GM21529 (cell line): ENCODE measurements around the gene IRAK3.
A peak's percentile ranks its signal among the peaks of the same experiment; 100 is the strongest.
"Not testable (repeated sequence)": the region's sequence is repeated elsewhere in the genome, so short reads cannot be mapped to it uniquely, and the experiment has no call there.

Source experiments
- ATAC-seq: cut with Tn5 transposase; IDR thresholded peaks from one replicate; pipeline ENCODE4 v1.9.1; 2021; ENCODE audit not compliant: unreplicated experiment

IRAK3 gene

GRCh38 chr12:66169221-66170170, 19.5 kb upstream of the IRAK3 start, which contains the start of gene TMBIM4:
Gene TMBIM4, minus strand, starts transcription at chr12:66169996. Its CDS starts 45 bp downstream, at chr12:66169951.
- ATAC-seq = peak; percentile 85

GRCh38 chr12:66170606-66171005, 18.4 kb upstream of the IRAK3 start:
- ATAC-seq = no peak

DNA sequence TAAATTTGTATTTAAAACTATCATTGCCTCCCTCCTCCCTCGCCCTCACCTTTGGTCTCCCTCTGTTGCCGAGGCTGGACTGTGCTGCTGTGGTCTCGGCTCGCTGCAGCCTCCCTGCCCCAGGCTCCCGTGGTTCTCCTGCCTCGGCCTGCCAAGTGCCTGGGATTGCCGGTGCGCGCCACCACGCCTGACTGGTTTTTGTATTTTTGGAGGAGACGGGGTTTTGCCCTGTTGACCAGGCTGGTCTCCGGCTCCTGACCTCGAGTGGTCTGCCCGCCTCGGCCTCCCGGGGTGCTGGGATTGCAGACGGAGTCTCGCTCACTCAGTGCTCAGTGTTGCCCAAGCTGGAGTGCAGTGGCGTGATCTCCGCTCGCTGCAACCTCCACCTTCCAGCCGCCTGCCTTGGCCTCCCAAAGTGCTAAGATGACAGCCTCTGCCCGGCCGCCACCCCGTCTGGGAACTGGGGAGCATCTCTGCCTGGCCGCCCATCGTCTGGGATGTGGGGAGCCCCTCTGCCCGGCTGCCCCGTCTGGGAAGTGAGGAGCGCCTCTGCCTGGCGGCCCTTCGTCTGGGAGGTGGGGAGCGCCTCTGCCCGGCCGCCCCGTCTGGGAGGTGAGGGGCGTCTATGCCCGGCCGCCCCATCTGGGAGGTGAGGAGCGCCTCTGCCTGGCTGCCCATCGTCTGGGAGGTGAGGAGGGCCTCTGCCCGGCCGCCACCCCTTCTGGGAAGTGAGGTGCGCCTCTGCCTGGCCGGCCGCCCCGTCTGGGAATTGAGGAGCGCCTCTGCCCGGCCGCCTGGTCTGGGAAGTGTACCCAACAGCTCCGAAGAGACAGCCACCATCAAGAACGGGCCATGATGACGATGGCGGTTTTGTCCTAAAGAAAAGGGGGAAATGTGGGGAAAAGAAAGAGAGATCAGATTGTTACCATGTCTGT, 14.4 kb upstream of the IRAK3 start:
- not testable (repeated sequence) for ATAC-seq

GRCh38 chr12:66176105-66176900, 12.7 kb upstream of the IRAK3 start:
- no peak for ATAC-seq

DNA sequence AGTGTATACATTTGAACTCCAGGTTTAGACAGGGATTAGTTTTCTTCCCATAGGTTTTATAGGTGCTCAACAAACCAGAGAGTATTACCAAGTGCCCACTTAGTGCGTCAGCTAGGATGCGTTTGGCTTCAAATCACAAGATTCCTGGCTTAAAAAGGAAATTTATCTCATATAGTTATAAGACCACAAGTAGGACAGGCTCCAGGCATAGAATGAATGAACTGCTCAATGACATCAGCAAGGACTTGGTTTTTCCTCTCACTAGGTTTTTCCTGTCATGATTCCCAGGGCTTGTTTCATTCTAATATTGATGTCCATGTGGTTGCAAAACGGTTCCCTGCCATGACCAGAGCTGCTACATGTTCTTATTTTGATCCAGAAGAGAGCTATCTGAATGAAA, 6.1 kb upstream of the IRAK3 start:
- no peak for ATAC-seq

- ATAC-seq = not testable (repeated sequence)
These were observed 4.2 kb upstream of the IRAK3 start for GRCh38 chr12:66184822-66185221.

DNA sequence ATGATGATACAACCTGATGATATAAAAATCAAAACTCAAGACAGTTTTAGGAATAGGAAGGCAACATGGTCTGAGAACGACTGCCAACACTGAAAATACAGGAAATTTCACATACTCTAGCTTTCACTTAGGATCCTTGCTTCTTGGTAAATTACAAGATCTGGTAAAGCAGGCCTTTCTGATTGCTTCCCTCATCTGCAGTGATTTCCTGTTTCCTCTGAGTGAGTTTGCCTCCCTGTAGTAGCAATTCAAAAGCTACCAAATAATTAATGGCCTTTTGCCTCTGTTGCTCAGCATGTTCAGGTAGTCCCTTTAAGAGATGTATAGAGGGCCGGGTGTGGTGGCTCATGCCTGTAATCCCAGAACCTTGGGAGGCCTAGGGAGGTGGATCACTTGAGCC, 2.0 kb upstream of the IRAK3 start:
- ATAC-seq = no peak

DNA sequence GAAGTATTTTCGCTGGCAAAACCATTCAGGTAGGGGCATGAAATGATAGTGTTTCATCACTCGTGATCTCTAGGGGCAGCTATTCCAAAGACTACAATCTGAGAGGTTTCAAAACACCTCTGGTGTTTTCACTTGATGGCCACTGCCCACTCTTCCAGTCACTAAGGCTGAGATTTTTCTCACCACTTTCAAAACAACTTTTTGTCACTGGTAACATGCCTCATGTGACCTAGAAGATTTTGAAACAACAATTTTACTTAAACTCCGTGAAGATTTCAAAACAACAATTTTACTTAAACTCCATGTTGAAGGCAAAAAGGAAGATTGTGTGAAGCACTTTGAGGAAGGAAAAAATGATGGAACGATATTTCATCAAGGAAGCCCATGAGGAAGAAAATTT, 1.2 kb upstream of the IRAK3 start:
- no peak for ATAC-seq

- no peak for ATAC-seq
These were observed 451 bp downstream of the IRAK3 start for GRCh38 chr12:66189486-66189843.

DNA sequence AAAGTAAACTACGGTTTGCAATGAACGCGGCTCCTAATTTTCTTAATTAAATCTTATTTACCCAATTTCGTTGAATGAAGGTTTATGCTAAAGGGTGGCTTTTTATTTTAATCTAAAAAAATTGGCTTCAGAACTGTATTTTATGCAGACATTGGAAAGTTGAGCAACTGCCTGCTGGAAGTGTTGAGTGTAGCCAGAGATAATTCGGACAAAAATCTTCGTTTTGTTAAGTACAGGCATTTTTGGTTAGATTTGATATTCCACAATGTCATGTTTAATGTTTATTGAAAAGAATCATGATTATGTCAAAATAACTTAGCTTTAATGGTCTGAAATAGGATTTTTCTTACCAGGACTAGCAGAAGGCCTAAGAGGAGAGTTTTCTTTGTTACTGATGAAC, 875 bp downstream of the IRAK3 start:
- ATAC-seq = no peak

DNA sequence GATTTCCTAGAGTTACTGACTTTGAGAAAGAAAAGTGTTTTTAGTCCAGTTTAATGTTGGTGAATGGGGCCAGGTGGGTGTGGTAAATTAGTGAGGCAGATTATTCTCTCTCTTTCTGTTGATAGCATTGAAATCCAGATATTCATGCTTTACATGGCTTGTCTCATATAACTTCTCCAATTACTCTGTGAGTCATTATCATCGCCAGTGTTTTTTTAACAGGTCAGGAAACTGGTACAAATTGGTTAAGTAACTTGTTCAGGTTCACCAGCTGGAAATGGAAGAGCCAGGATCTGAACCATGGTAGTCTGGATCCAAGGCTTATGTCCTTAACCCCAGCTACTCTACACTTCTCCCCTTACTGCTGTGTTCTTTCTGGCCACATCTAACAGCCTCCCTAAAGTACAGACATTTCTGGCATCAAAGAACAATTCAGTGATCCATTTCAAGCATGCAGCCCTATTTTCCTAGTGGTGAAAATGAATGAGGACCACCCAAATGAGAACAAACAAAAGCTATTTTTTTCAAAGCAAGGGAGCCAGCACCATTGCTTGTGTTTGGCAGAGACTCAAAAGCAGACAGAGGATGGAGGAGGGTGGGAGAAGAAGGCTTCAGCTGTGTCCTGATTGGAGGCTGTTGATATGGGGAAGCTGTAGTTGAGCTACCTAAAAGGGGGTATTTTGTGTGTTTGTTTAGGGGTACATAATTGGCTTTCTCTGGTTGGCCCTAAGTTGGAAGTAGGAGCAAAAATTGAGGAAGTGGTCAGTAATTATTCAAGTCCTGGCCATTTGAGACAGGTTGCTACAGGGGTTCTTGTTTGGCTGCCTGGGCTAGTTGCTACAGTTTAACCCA, 1.7 kb downstream of the IRAK3 start:
- ATAC-seq = no peak

DNA sequence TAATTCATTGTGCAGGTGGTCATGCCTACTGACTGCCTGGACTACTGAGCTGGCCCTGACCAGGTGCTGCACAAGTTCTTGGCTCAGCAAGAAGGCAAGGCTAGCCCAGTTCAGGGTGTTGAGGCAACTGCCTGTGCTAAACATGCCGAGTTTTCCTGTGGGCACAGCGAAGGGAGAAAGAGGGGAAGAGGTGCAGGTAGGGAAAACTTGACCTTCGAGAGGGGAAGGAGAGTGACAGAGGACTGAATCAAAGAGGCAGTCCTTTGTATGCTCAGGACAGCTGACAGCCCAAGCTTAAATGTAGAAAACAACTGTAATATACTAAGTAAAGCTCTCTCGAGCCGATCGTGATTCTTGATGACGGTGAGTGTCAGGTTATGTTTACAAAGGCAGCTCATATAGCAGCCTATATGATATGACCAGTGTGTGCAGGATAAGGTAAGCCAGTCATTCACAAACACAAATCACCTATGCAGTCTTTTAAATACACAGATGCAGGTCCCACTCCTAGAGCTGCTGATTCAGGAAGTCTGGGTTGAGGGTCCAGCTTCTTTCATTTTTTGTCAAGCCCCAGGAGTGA, 2.6 kb downstream of the IRAK3 start:
- ATAC-seq = no peak

- ATAC-seq = no peak
These were observed 5.1 kb downstream of the IRAK3 start for GRCh38 chr12:66194122-66194521.

- no peak for ATAC-seq
These were observed 6.2 kb downstream of the IRAK3 start for GRCh38 chr12:66195242-66195641.

DNA sequence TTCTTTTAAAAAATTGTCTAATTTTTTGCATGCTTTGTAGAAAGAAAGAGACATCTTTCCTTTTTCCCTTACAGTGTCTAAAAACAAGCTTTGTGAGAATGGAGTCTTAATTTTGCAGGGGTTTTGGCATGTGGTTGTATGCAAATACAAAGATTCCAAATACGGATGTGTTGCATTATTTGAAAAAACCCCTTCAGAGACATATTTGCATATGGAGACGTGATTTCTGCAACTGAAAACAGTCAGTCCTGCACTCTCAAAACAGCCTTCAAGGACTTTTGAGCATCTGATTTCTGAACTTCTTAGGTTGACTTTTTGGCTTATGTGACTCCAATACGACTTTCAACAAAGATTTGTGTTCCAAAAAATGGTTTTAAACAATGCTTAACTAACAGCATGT, 7.8 kb downstream of the IRAK3 start:
- peak; percentile 97 for ATAC-seq

- no peak for ATAC-seq
These were observed 8.5 kb downstream of the IRAK3 start for GRCh38 chr12:66197495-66197921.

GRCh38 chr12:66199141-66199540, 10.1 kb downstream of the IRAK3 start:
- no peak for ATAC-seq

GRCh38 chr12:66199831-66200509, 11.0 kb downstream of the IRAK3 start:
- ATAC-seq = no peak

DNA sequence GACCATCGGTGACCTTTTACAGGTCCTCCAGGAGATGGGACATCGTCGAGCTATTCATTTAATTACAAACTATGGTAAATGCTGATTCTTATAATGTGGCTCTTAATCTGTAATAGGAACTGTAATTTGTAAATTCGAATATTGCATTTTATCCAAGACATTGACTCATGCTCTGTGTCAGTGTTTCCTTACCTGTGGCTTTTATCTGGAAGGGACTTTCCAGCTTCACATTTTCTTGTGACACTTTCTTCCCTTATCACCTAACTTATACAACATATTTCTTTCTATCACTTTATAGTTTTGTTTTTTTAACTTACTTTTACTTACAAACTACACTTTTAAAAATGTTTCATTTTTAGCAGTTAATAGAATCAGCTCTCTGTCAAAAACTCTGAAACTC, 14.8 kb downstream of the IRAK3 start:
- no peak for ATAC-seq
